HepG2 (cell line): ENCODE data around the gene TUBB. TPM values are rescaled to one million over a fixed set of nuclear protein-coding genes. Genes with fewer than 3 reads are reported as not detected.
A peak's percentile ranks its signal among the peaks of the same experiment; 100 is the strongest.

Source experiments
- AGO1 ChIP-seq: fragments of 200-400 bp; formaldehyde crosslinking; IDR thresholded peaks from 2 replicates; pipeline ENCODE4 v1.6.1; 2017; ENCODE audit warnings: mild to moderate bottlenecking, low read depth, low read length, moderate library complexity; ENCODE audit not compliant: poor library complexity, severe bottlenecking
- CHCHD3 ChIP-seq: sonication (generic); formaldehyde crosslinking; IDR thresholded peaks from 2 replicates; pipeline ENCODE4 v1.8.0; 2022; ENCODE audit warnings: mild to moderate bottlenecking, missing genetic modification reagents, moderate library complexity
- FUBP1 ChIP-seq: sonication (generic); formaldehyde crosslinking; IDR thresholded peaks from 2 replicates; pipeline ENCODE4 v1.5.1; 2020; ENCODE audit warnings: missing genetic modification reagents, mild to moderate bottlenecking, borderline replicate concordance
- HIVEP1 ChIP-seq: sonication (generic); formaldehyde crosslinking; IDR thresholded peaks from 2 replicates; pipeline ENCODE4 v1.4.0; 2020; ENCODE audit warnings: mild to moderate bottlenecking, missing genetic modification reagents
- KLF11 ChIP-seq: IDR thresholded peaks from 2 replicates; pipeline ENCODE4 v1.6.1; 2016; ENCODE audit warnings: missing compliant biosample characterization
- MEIS1 ChIP-seq: sonication (generic); formaldehyde crosslinking; IDR thresholded peaks from 2 replicates; pipeline ENCODE4 v1.9.0; 2021; ENCODE audit warnings: mild to moderate bottlenecking, missing genetic modification reagents, moderate library complexity, borderline replicate concordance
- NR2F6 ChIP-seq, 2 experiments: IDR thresholded peaks; 2 replicates each; pipeline ENCODE4 v1.6.1; 2016; ENCODE audit warnings: antibody characterized with exemption in 1 of 2, mild to moderate bottlenecking in 1 of 2
- PRDM4 ChIP-seq: sonication (generic); formaldehyde crosslinking; IDR thresholded peaks from 2 replicates; pipeline ENCODE4 v1.9.0; 2021; ENCODE audit warnings: missing genetic modification reagents, borderline replicate concordance
- ZFP1 ChIP-seq: IDR thresholded peaks from 2 replicates; pipeline ENCODE4 v1.6.1; 2016
- ZNF331 ChIP-seq: sonication (generic); formaldehyde crosslinking; IDR thresholded peaks from 2 replicates; pipeline ENCODE4 v1.4.0; 2020; ENCODE audit warnings: missing genetic modification reagents
- ZNF382 ChIP-seq: sonication (generic); formaldehyde crosslinking; IDR thresholded peaks from 2 replicates; pipeline ENCODE4 v1.5.0; 2020; ENCODE audit warnings: missing genetic modification reagents, mild to moderate bottlenecking, borderline replicate concordance
- ZNF772 ChIP-seq: sonication (generic); formaldehyde crosslinking; IDR thresholded peaks from 2 replicates; pipeline ENCODE4 v1.5.0; 2020; ENCODE audit warnings: mild to moderate bottlenecking, missing genetic modification reagents
- polyA plus RNA-seq, 8 experiments: library from polyadenylated mRNA; depleted of rRNA in 3 of 8; stranded (reverse) in 7 of 8; unstranded in 1 of 8; fragments of >200 nt; fragmentation: Illumina TruSeq in 4 of 8; extraction: Trizol in 4 of 8; gene quantifications; 2 replicates each; pipeline versions ENCODE4 v1.2.1 to v1.2.3, GENCODE V29; 2011 to 2016; ENCODE audit warnings: low read depth in 4 of 8, missing spikeins in 1 of 8, mixed read lengths in 1 of 8; ENCODE audit not compliant: insufficient read depth in 1 of 8
- total RNA-seq, 5 experiments: library from RNA; depleted of rRNA; stranded (reverse); fragments of >200 nt; fragmentation: Illumina TruSeq; extraction: Trizol; gene quantifications; 2 replicates each; pipeline ENCODE4 v1.2.3, GENCODE V29; 2016; ENCODE audit warnings: low read depth in 1 of 5
- TF ChIP-seq, protein P1 (sequence below): sonication (generic); formaldehyde crosslinking; IDR thresholded peaks from 2 replicates; pipeline ENCODE4 v1.5.0; 2020; ENCODE audit warnings: mild to moderate bottlenecking, missing genetic modification reagents, borderline replicate concordance
- TF ChIP-seq, protein P2 (sequence below): sonication (generic); formaldehyde crosslinking; IDR thresholded peaks from 2 replicates; pipeline ENCODE4 v1.8.1; 2023; ENCODE audit warnings: mild to moderate bottlenecking, missing genetic modification reagents

Gene TUBB
- total and polyA plus RNA-seq, 2 of the 13 experiments (the other 11 are each of a cell fraction or from before 2014, with no cell fraction given), result 911 to 1,163 TPM

DNA sequence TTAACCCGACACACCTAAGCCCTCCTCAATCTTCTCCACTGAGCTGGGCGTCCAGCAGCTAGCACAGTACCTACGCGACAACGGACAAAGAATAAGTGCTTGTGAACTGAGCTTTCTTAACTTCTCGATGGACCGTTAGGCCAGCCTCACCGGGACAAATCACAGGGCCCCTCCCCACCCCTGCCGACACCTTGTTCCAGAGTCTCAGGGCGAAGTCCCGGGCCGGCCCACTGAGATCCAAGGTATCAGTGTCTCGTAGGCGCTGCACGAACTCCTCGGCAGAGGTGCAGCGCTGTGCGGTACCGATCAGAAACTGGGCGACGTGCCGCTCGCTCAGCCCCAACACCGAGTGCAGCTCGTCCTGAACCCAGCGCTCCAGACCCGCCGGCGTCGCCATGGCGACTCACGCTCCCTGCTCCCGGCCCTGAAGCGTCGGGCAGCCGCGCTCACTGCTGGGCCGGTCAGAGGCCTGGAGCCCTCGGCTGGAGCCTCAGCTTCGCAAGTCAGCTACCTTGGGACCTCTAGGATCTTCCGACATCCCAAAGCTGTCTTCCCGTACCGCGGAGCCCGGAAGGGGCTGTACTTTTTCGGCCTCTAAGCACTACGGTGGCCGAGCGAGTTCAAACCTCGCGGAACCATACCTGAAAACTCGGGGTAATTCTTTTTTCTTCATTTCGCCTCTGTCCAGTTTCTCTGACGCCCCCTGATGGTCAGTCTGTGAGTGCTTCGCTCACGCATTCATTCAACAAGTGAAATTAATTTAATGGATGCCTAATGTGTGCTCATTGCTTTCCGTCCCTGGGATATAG lies 47.5 kb upstream of the TUBB start, which contains the start of gene DHX16 (continued):
- TF ChIP-seq, protein P1, sequence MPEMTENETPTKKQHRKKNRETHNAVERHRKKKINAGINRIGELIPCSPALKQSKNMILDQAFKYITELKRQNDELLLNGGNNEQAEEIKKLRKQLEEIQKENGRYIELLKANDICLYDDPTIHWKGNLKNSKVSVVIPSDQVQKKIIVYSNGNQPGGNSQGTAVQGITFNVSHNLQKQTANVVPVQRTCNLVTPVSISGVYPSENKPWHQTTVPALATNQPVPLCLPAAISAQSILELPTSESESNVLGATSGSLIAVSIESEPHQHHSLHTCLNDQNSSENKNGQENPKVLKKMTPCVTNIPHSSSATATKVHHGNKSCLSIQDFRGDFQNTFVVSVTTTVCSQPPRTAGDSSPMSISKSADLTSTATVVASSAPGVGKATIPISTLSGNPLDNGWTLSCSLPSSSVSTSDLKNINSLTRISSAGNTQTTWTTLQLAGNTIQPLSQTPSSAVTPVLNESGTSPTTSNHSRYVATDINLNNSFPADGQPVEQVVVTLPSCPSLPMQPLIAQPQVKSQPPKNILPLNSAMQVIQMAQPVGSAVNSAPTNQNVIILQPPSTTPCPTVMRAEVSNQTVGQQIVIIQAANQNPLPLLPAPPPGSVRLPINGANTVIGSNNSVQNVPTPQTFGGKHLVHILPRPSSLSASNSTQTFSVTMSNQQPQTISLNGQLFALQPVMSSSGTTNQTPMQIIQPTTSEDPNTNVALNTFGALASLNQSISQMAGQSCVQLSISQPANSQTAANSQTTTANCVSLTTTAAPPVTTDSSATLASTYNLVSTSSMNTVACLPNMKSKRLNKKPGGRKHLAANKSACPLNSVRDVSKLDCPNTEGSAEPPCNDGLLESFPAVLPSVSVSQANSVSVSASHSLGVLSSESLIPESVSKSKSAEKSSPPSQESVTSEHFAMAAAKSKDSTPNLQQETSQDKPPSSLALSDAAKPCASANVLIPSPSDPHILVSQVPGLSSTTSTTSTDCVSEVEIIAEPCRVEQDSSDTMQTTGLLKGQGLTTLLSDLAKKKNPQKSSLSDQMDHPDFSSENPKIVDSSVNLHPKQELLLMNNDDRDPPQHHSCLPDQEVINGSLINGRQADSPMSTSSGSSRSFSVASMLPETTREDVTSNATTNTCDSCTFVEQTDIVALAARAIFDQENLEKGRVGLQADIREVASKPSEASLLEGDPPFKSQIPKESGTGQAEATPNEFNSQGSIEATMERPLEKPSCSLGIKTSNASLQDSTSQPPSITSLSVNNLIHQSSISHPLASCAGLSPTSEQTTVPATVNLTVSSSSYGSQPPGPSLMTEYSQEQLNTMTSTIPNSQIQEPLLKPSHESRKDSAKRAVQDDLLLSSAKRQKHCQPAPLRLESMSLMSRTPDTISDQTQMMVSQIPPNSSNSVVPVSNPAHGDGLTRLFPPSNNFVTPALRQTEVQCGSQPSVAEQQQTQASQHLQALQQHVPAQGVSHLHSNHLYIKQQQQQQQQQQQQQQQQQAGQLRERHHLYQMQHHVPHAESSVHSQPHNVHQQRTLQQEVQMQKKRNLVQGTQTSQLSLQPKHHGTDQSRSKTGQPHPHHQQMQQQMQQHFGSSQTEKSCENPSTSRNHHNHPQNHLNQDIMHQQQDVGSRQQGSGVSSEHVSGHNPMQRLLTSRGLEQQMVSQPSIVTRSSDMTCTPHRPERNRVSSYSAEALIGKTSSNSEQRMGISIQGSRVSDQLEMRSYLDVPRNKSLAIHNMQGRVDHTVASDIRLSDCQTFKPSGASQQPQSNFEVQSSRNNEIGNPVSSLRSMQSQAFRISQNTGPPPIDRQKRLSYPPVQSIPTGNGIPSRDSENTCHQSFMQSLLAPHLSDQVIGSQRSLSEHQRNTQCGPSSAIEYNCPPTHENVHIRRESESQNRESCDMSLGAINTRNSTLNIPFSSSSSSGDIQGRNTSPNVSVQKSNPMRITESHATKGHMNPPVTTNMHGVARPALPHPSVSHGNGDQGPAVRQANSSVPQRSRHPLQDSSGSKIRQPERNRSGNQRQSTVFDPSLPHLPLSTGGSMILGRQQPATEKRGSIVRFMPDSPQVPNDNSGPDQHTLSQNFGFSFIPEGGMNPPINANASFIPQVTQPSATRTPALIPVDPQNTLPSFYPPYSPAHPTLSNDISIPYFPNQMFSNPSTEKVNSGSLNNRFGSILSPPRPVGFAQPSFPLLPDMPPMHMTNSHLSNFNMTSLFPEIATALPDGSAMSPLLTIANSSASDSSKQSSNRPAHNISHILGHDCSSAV (CRISPR knock-in tag), result 0 out of 2 replicates have a peak, but pooled peaks have one; percentile 56
- TF ChIP-seq ZFP1, result peak; percentile 85
- TF ChIP-seq AGO1, result peak; percentile 32
- TF ChIP-seq ZNF382 (CRISPR knock-in tag), result no peak
- TF ChIP-seq ZNF772 (CRISPR knock-in tag), result peak; percentile 68; the same call in 1 of the 2 replicates
- TF ChIP-seq FUBP1 (CRISPR knock-in tag), result no peak
- TF ChIP-seq NR2F6 (IDR thresholded peaks at IDR 0.05), result peak; percentile 49; the same call in 1 of the 2 replicates
- peak; percentile 61; the same call in 1 of the 2 replicates for TF ChIP-seq NR2F6 (CRISPR knock-in tag; IDR thresholded peaks at IDR 0.05)
- TF ChIP-seq ZNF331 (CRISPR knock-in tag), result peak; percentile 91
- TF ChIP-seq HIVEP1 (CRISPR knock-in tag), result peak; percentile 63
- TF ChIP-seq, protein P2, sequence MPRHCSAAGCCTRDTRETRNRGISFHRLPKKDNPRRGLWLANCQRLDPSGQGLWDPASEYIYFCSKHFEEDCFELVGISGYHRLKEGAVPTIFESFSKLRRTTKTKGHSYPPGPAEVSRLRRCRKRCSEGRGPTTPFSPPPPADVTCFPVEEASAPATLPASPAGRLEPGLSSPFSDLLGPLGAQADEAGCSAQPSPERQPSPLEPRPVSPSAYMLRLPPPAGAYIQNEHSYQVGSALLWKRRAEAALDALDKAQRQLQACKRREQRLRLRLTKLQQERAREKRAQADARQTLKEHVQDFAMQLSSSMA (CRISPR knock-in tag), result no peak
- 0 out of 2 replicates have a peak, but pooled peaks have one; percentile 71 for TF ChIP-seq CHCHD3
- 0 out of 2 replicates have a peak, but pooled peaks have one; percentile 25 for TF ChIP-seq KLF11 (CRISPR knock-in tag)
- peak; percentile 60; the same call in 1 of the 2 replicates for TF ChIP-seq MEIS1
- TF ChIP-seq PRDM4 (CRISPR knock-in tag), result no peak
